Neural crest cell (in vitro differentiated cells): Measurements from ENCODE around the gene TOP3A. TPM values are rescaled to one million over a fixed set of nuclear protein-coding genes. Genes with fewer than 3 reads are reported as not detected.

Experiments used
- DNase-seq: peaks from one replicate; pipeline ENCODE4 v3.0.0; 2021; ENCODE audit warnings: low read depth, mixed read lengths, low spot score
- H3K27ac Mint-ChIP-seq: one replicate; pipeline ENCODE4 v1.8.0; 2021; ENCODE audit warnings: mild to moderate bottlenecking, mixed read lengths; ENCODE audit not compliant: unreplicated experiment
- H3K27me3 Mint-ChIP-seq: 2 replicates; pipeline ENCODE4 v1.8.0; 2021; ENCODE audit warnings: low read depth, mild to moderate bottlenecking, mixed read lengths
- H3K36me3 Mint-ChIP-seq: 2 replicates; pipeline ENCODE4 v1.8.0; 2021; ENCODE audit warnings: low read depth, mild to moderate bottlenecking, mixed read lengths
- H3K4me1 Mint-ChIP-seq: 2 replicates; pipeline ENCODE4 v1.8.0; 2021; ENCODE audit warnings: mixed read lengths
- H3K4me3 Mint-ChIP-seq: one replicate; pipeline ENCODE4 v1.8.0; 2021; ENCODE audit warnings: mild to moderate bottlenecking, mixed read lengths
- H3K9me3 Mint-ChIP-seq: 2 replicates; pipeline ENCODE4 v1.8.0; 2021; ENCODE audit warnings: mixed read lengths
- CTCF ChIP-seq: fragments of 200-600 bp; sonication (generic); conservative IDR thresholded peaks from 2 replicates; pipeline ENCODE4 v1.5.0; 2021; ENCODE audit warnings: antibody characterized with exemption, mild to moderate bottlenecking
- total RNA-seq: library from RNA; stranded (reverse); gene quantifications from 2 replicates; pipeline ENCODE4 v1.2.1, GENCODE V29; 2021

TOP3A gene
- total RNA-seq, 1 donor from 2014 or later, result 107 TPM

- Mint-ChIP-seq H3K27ac (no peak overlapping the region), H3K4me3 (peak overlapping the region; percentile 88), H3K27me3 (no peaks in the 10 kb centered on the region), H3K9me3 (no peaks in the 10 kb centered on the region), H3K36me3 (no peaks in the 10 kb centered on the region), H3K4me1 (peaks cover 17% of the 10 kb centered on the region)
- DNase-seq, result no peak
- TF ChIP-seq CTCF, result no peak
Observed at GRCh38 chr17:18262111-18262510, 52.7 kb downstream of the TOP3A start.

- H3K4me1 Mint-ChIP-seq, result peaks cover 19% of the 10 kb centered on the region
- TF ChIP-seq CTCF, result no peak
- no peak overlapping the region for H3K27ac Mint-ChIP-seq
- DNase-seq, result no peak
- no peaks in the 10 kb centered on the region for H3K36me3 Mint-ChIP-seq
- H3K9me3 Mint-ChIP-seq, result no peaks in the 10 kb centered on the region
- peak overlapping the region; percentile 88 for H3K4me3 Mint-ChIP-seq
- no peaks in the 10 kb centered on the region for H3K27me3 Mint-ChIP-seq
Observed at GRCh38 chr17:18261659-18262058, 53.1 kb downstream of the TOP3A start.

- H3K4me3 Mint-ChIP-seq, result peak overlapping the region; percentile 88
- TF ChIP-seq CTCF, result no peak
- H3K27ac Mint-ChIP-seq, result no peak overlapping the region
- peaks cover 16% of the 10 kb centered on the region for H3K4me1 Mint-ChIP-seq
- DNase-seq, result no peak
- no peaks in the 10 kb centered on the region for H3K9me3 Mint-ChIP-seq
- no peaks in the 10 kb centered on the region for H3K36me3 Mint-ChIP-seq
- H3K27me3 Mint-ChIP-seq, result no peaks in the 10 kb centered on the region
Observed at GRCh38 chr17:18261146-18261515, 53.7 kb downstream of the TOP3A start.

- peak; percentile 83 for DNase-seq
- H3K9me3 Mint-ChIP-seq, result no peaks in the 10 kb centered on the region
- no peaks in the 10 kb centered on the region for H3K36me3 Mint-ChIP-seq
- H3K4me3 Mint-ChIP-seq, result peak within 1 kb of the TSS; percentile 88
- no peak for TF ChIP-seq CTCF
- peaks cover 16% of the 10 kb centered on the region for H3K4me1 Mint-ChIP-seq
- H3K27ac Mint-ChIP-seq, result no peak within 1 kb of the TSS
- H3K27me3 Mint-ChIP-seq, result no peaks in the 10 kb centered on the region
Observed at GRCh38 chr17:18260332-18261145, 54.3 kb downstream of the TOP3A start, which contains the start of gene MIEF2. MIEF2 (plus strand) TSS chr17:18260662; CDS start chr17:18262721, 2,059 bp downstream.

GRCh38 chr17:18259621-18260331, 55.0 kb downstream of the TOP3A start:
- Mint-ChIP-seq H3K4me3 (peak overlapping the region; percentile 88), H3K9me3 (no peaks in the 10 kb centered on the region), H3K36me3 (no peaks in the 10 kb centered on the region), H3K27ac (no peak overlapping the region), H3K27me3 (no peaks in the 10 kb centered on the region), H3K4me1 (peaks cover 16% of the 10 kb centered on the region)
- no peak for TF ChIP-seq CTCF
- DNase-seq, result no peak
